ENCODE data around the gene DSTYK. TPM values are rescaled to one million over a fixed set of nuclear protein-coding genes. Genes with fewer than 3 reads are reported as not detected.

The DSTYK gene
- total RNA-seq, 2 donors from 2014 or later, result 6.5 to 8.6 TPM

DNA sequence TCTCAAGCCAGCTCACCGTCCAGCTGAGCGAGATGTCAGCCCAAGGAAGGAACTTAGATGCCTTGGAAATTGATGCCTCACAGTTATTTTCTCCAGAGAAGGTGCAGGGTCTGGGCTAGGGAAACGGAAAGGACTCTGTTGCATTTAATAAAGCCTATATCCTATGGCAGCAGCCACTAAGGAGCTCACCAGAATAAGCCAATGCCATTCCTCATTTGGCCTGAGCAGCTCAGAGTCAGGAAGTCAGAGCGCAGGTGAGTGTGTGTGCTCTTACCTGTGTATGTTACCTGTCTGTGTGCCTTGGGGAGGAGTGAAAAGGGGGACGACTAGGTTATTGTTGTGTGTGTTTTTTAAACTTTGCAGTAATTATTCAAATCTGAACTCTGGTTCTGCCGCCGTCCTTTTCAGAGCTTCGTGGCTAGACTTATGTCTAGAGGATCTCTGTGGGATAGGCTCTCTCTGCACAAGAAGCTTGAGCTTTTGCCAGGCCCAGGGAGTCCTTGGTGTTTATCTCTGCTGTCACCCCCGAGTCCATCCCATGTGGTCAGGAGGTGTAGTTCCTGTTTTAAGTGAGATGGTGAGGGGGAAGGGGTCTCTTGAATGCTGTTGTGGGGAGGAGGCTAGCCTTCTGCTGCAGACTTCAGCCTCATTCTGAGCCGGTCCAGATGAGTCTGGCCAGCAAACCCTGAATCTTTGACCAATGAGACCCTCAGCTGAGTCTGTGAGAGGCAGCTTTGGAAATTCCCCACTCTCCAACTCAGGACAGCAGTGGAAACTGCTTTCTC lies 18.6 kb upstream of the DSTYK start:
- peaks cover 29% of the 10 kb centered on the region for H3K4me1 ChIP-seq
- H3K27me3 ChIP-seq, result no peaks in the 10 kb centered on the region
- WGBS, 2 donors, result 33 to 34% methylated on average over 10 of the region's 10 CpGs
- no peak overlapping the region for H3K4me3 ChIP-seq
- peak overlapping the region in 3 of 4 donors; percentile 27 to 49 (median 40) for H3K27ac ChIP-seq
- H3K36me3 ChIP-seq (replicated peaks in 1 of 2; ENCODE audit: insufficient read depth in 1 of 2, low read depth in 2 of 2), result no peaks in the 10 kb centered on the region
- ATAC-seq (peak; percentile 9), DNase-seq (peak in 1 of 4 donors; percentile 24)
- intact Hi-C loops (cut with DNase I), result no loop called here
- no peaks in the 10 kb centered on the region for H3K9me3 ChIP-seq
- TF ChIP-seq POLR2A (IDR thresholded peaks at IDR 0.05), result no peak
- TF ChIP-seq CTCF (IDR thresholded peaks at IDR 0.05), result no peak

DNA sequence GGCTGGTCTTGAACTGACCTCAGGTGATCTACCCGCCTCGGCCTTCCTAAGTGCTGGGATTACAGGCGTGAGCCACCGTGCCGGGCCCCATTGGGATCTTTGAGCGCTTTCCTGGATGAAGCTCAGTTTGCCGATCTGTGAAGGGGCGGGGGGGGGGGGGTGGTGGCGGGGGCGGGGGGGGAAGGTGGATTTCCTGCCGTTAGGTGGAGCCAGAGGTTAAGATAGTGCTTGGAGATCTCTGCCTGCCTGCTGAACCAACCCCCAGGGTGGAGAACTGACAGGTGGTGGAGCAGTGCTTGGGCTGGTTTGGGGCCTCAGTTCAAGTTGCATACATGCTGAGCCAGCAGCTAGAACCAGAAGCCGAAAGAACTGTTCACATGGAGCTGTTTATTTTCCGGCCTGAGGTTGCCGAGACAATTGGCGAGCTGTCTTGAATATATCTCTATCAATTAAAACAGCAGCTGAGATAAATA lies 17.9 kb upstream of the DSTYK start:
- DNase-seq (peak; percentile 66 to 83 (median 82)), ATAC-seq (peak; percentile 75)
- 0 to 2% methylated on average over 7 to 12 of the region's 15 CpGs for WGBS, 2 donors
- Histone ChIP-seq H3K9me3 (no peaks in the 10 kb centered on the region), H3K27me3 (no peaks in the 10 kb centered on the region), H3K27ac (peak overlapping the region in 3 of 4 donors; percentile 27 to 49 (median 40)), H3K4me3 (peak overlapping the region in 1 of 2 donors; percentile 5), H3K36me3 (replicated peaks in 1 of 2; ENCODE audit: insufficient read depth in 1 of 2, low read depth in 2 of 2) (no peaks in the 10 kb centered on the region), H3K4me1 (peaks cover 29% of the 10 kb centered on the region)
- intact Hi-C loops (cut with DNase I), result no loop called here
- TF ChIP-seq POLR2A (IDR thresholded peaks at IDR 0.05), result peak in 1 of 3 donors; percentile 32
- TF ChIP-seq CTCF (IDR thresholded peaks at IDR 0.05), result peak in 3 of 7 experiments; percentile 24 to 45 (median 43)

DNA sequence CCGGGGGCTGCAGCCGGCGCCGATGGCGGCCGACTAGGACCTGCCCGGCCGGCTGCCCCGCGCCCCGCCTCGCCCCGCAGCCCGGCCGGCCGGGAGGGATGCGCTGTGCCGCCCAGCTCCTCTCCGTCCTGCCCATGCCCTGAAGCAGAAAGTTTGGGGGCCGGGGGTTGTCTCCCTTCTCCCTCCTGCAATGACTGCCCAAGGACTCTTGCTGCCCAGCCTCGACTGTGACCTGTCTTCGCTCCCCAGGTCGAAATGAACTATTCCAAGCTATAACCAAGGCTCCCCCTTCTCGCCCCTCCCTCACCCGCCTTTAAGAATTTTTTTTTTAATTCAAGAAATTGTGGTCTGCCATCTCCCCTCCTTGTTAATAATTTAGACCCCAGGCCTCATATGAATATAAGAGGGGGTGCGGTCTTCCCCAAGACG lies 16.6 kb upstream of the DSTYK start:
- TF ChIP-seq CTCF (IDR thresholded peaks at IDR 0.05), result no peak
- no peak for TF ChIP-seq POLR2A (IDR thresholded peaks at IDR 0.05)
- no peaks in the 10 kb centered on the region for H3K36me3 ChIP-seq (replicated peaks in 1 of 2; ENCODE audit: insufficient read depth in 1 of 2, low read depth in 2 of 2)
- H3K9me3 ChIP-seq, result no peaks in the 10 kb centered on the region
- ATAC-seq (peak; percentile 28), DNase-seq (no peak)
- H3K27ac ChIP-seq, result no peak overlapping the region
- H3K27me3 ChIP-seq, result no peaks in the 10 kb centered on the region
- WGBS, 2 donors, result 0% methylated on average over 7 to 27 of the region's 27 CpGs
- peaks cover 29% of the 10 kb centered on the region for H3K4me1 ChIP-seq
- peak overlapping the region in 1 of 2 donors; percentile 15 for H3K4me3 ChIP-seq
- intact Hi-C loops (cut with DNase I), result no loop called here

GRCh38 chr1:205227584-205228013 lies 16.1 kb upstream of the DSTYK start, which contains the start of gene TMCC2:
TSS of gene TMCC2 (plus strand) at chr1:205227946. CDS start at chr1:205228565, 619 bp downstream.
- no peaks in the 10 kb centered on the region for H3K36me3 ChIP-seq (replicated peaks in 1 of 2; ENCODE audit: insufficient read depth in 1 of 2, low read depth in 2 of 2)
- WGBS, 2 donors, result 0% methylated on average over 6 to 34 of the region's 44 CpGs
- H3K4me1 ChIP-seq, result peaks cover 29% of the 10 kb centered on the region
- intact Hi-C loops (cut with DNase I), result no loop called here
- H3K4me3 ChIP-seq, result peak within 1 kb of the TSS in 1 of 2 donors; percentile 50
- DNase-seq, result peak; percentile 79 to 87 (median 82)
- H3K27ac ChIP-seq, result peak within 1 kb of the TSS in 1 of 4 donors; percentile 21
- TF ChIP-seq POLR2A (IDR thresholded peaks at IDR 0.05) (peak in 2 of 3 donors; percentile 27 to 35), CTCF (IDR thresholded peaks at IDR 0.05) (no peak)
- H3K27me3 ChIP-seq, result no peaks in the 10 kb centered on the region
- no peaks in the 10 kb centered on the region for H3K9me3 ChIP-seq
- ATAC-seq, result peak; percentile 87

Measured in body of pancreas (tissue), 4 donors.